Activated T-helper 2 cell treated with anti-CD3 and anti-CD28 coated beads, Interferon-gamma antibody, Interleukin-2, Interleukin-4, amounts not matched to agents 10 μg/mL and 5 μg/mL and 100 μg/mL, durations not matched to agents 14 hours and 24 hours and 36 hours (primary cell): Measurements from ENCODE around the gene KRTAP10-4. TPM values are rescaled to one million over a fixed set of nuclear protein-coding genes. Genes with fewer than 3 reads are reported as not detected.
"Not testable (repeated sequence)": the region's sequence is repeated elsewhere in the genome, so short reads cannot be mapped to it uniquely, and the experiment has no call there.

ENCODE experiments used
- DNase-seq: peaks from one replicate; pipeline ENCODE4 v3.0.0; 2021; ENCODE audit warnings: low spot score
- H3K27ac Mint-ChIP-seq: one replicate; pipeline ENCODE4 v1.8.0; 2021; ENCODE audit warnings: mixed read lengths
- H3K27me3 Mint-ChIP-seq: one replicate; pipeline ENCODE4 v1.8.0; 2021; ENCODE audit warnings: low read depth, mixed read lengths
- H3K36me3 Mint-ChIP-seq: one replicate; pipeline ENCODE4 v1.8.0; 2021; ENCODE audit warnings: low read depth, mixed read lengths
- H3K4me1 Mint-ChIP-seq: one replicate; pipeline ENCODE4 v1.8.0; 2021; ENCODE audit warnings: low read depth, mixed read lengths
- H3K4me3 Mint-ChIP-seq: one replicate; pipeline ENCODE4 v1.8.0; 2021; ENCODE audit warnings: low read depth, mild to moderate bottlenecking, moderate library complexity, mixed read lengths
- H3K9me3 Mint-ChIP-seq: one replicate; pipeline ENCODE4 v1.8.0; 2021; ENCODE audit warnings: mixed read lengths
- intact Hi-C: fragments of 100-400 bp; cut with micrococcal nuclease; formaldehyde crosslinking; loops from one replicate; pipeline ENCODE4 v1.15.1; 2023
- total RNA-seq: library from RNA; stranded (reverse); gene quantifications from 2 replicates; pipeline ENCODE4 v1.2.3, GENCODE V29; 2022

The KRTAP10-4 gene
- total RNA-seq, 1 donor from 2014 or later: not detected

- H3K27ac Mint-ChIP-seq: no peak overlapping the region
- no peak for DNase-seq
- H3K36me3 Mint-ChIP-seq: no peaks in the 10 kb centered on the region
- peaks cover 8% of the 10 kb centered on the region for H3K9me3 Mint-ChIP-seq
- H3K4me3 Mint-ChIP-seq: no peak overlapping the region
- H3K4me1 Mint-ChIP-seq: no peaks in the 10 kb centered on the region
- peaks cover 18% of the 10 kb centered on the region for H3K27me3 Mint-ChIP-seq
- intact Hi-C loops: no loop called here
Measured at GRCh38 chr21:44556879-44557278, 16.6 kb upstream of the KRTAP10-4 start.

- Mint-ChIP-seq H3K27me3 (peaks cover 23% of the 10 kb centered on the region), H3K9me3 (peaks cover 14% of the 10 kb centered on the region), H3K36me3 (no peaks in the 10 kb centered on the region), H3K27ac (no peak overlapping the region), H3K4me3 (no peak overlapping the region), H3K4me1 (no peaks in the 10 kb centered on the region)
- intact Hi-C loops: no loop called here
- DNase-seq: no peak
Measured at GRCh38 chr21:44557491-44558328, 15.8 kb upstream of the KRTAP10-4 start.

- DNase-seq, H3K36me3 Mint-ChIP-seq, H3K4me3 Mint-ChIP-seq, H3K27ac Mint-ChIP-seq, intact Hi-C loops, H3K4me1 Mint-ChIP-seq: not testable (repeated sequence)
- Mint-ChIP-seq H3K27me3 (peaks cover 23% of the 10 kb centered on the region), H3K9me3 (peaks cover 18% of the 10 kb centered on the region)
Measured at GRCh38 chr21:44558329-44558675, 15.2 kb upstream of the KRTAP10-4 start.

- H3K27ac Mint-ChIP-seq: no peak within 1 kb of the TSS
- DNase-seq: no peak
- no peak within 1 kb of the TSS for H3K4me3 Mint-ChIP-seq
- H3K36me3 Mint-ChIP-seq: no peaks in the 10 kb centered on the region
- H3K9me3 Mint-ChIP-seq: peaks cover 19% of the 10 kb centered on the region
- H3K27me3 Mint-ChIP-seq: peaks cover 23% of the 10 kb centered on the region
- H3K4me1 Mint-ChIP-seq: no peaks in the 10 kb centered on the region
- intact Hi-C loops: no loop called here
Measured at GRCh38 chr21:44558695-44559094, 14.8 kb upstream of the KRTAP10-4 start, which contains the start of gene KRTAP10-3. Gene KRTAP10-3, minus strand, starts transcription at chr21:44558795. Its CDS starts 80 bp downstream, at chr21:44558715.

GRCh38 chr21:44564099-44564498 is 9.4 kb upstream of the KRTAP10-4 start:
- no peaks in the 10 kb centered on the region for H3K36me3 Mint-ChIP-seq
- no peak overlapping the region for H3K27ac Mint-ChIP-seq
- H3K27me3 Mint-ChIP-seq: peaks cover 21% of the 10 kb centered on the region
- no peak for DNase-seq
- intact Hi-C loops: no loop called here
- H3K9me3 Mint-ChIP-seq: peaks cover 19% of the 10 kb centered on the region
- no peak overlapping the region for H3K4me3 Mint-ChIP-seq
- peaks cover 12% of the 10 kb centered on the region for H3K4me1 Mint-ChIP-seq

GRCh38 chr21:44564886-44565598 is 8.5 kb upstream of the KRTAP10-4 start:
- Mint-ChIP-seq H3K4me3 (no peak overlapping the region), H3K27ac (no peak overlapping the region)

GRCh38 chr21:44566403-44566802 is 7.1 kb upstream of the KRTAP10-4 start:
- intact Hi-C loops: no loop called here
- Mint-ChIP-seq H3K36me3 (no peaks in the 10 kb centered on the region), H3K27me3 (peaks cover 12% of the 10 kb centered on the region), H3K27ac (no peak overlapping the region), H3K4me1 (peaks cover 12% of the 10 kb centered on the region), H3K9me3 (peaks cover 14% of the 10 kb centered on the region), H3K4me3 (no peak overlapping the region)
- no peak for DNase-seq

More at GRCh38 chr21:44564886-44565598, 8.5 kb upstream of the KRTAP10-4 start:
- intact Hi-C loops: no loop called here
- DNase-seq: no peak
- Mint-ChIP-seq H3K9me3 (peaks cover 19% of the 10 kb centered on the region), H3K27me3 (peaks cover 18% of the 10 kb centered on the region), H3K36me3 (no peaks in the 10 kb centered on the region), H3K4me1 (peaks cover 12% of the 10 kb centered on the region)

GRCh38 chr21:44567481-44568171 is 5.9 kb upstream of the KRTAP10-4 start:
- no peak for DNase-seq
- H3K9me3 Mint-ChIP-seq: peaks cover 4% of the 10 kb centered on the region
- intact Hi-C loops: no loop called here
- H3K27ac Mint-ChIP-seq: no peak overlapping the region
- H3K4me3 Mint-ChIP-seq: no peak overlapping the region
- no peaks in the 10 kb centered on the region for H3K36me3 Mint-ChIP-seq
- peaks cover 12% of the 10 kb centered on the region for H3K4me1 Mint-ChIP-seq
- H3K27me3 Mint-ChIP-seq: peaks cover 6% of the 10 kb centered on the region

- Mint-ChIP-seq H3K4me1 (peaks cover 12% of the 10 kb centered on the region), H3K9me3 (peaks cover under 1% of the 10 kb centered on the region), H3K4me3 (no peak overlapping the region), H3K27me3 (peaks cover 4% of the 10 kb centered on the region), H3K27ac (no peak overlapping the region), H3K36me3 (no peaks in the 10 kb centered on the region)
- DNase-seq: no peak
- intact Hi-C loops: no loop called here
Measured at GRCh38 chr21:44568261-44568660, 5.3 kb upstream of the KRTAP10-4 start.

- Mint-ChIP-seq H3K36me3 (no peaks in the 10 kb centered on the region), H3K4me3 (no peak overlapping the region), H3K27ac (no peak overlapping the region), H3K9me3 (no peaks in the 10 kb centered on the region), H3K27me3 (peaks cover 2% of the 10 kb centered on the region), H3K4me1 (peaks cover 12% of the 10 kb centered on the region)
- intact Hi-C loops: no loop called here
- DNase-seq: no peak
Measured at GRCh38 chr21:44568667-44569556, 4.6 kb upstream of the KRTAP10-4 start.

- H3K27me3 Mint-ChIP-seq: peaks cover 2% of the 10 kb centered on the region
Measured at GRCh38 chr21:44569861-44570517, 3.5 kb upstream of the KRTAP10-4 start.

GRCh38 chr21:44571296-44571695 is 2.2 kb upstream of the KRTAP10-4 start:
- Mint-ChIP-seq H3K9me3 (peaks cover 6% of the 10 kb centered on the region), H3K27ac (no peak overlapping the region), H3K36me3 (no peaks in the 10 kb centered on the region), H3K4me3 (no peak overlapping the region), H3K27me3 (peaks cover 2% of the 10 kb centered on the region), H3K4me1 (no peaks in the 10 kb centered on the region)
- intact Hi-C loops: no loop called here
- no peak for DNase-seq

More at GRCh38 chr21:44569861-44570517, 3.5 kb upstream of the KRTAP10-4 start:
- DNase-seq: no peak
- Mint-ChIP-seq H3K27ac (no peak overlapping the region), H3K36me3 (no peaks in the 10 kb centered on the region), H3K4me1 (peaks cover 5% of the 10 kb centered on the region), H3K9me3 (no peaks in the 10 kb centered on the region), H3K4me3 (no peak overlapping the region)
- intact Hi-C loops: no loop called here
